PFSK-1 (cell line): ENCODE measurements around the gene KRT20.

Source experiments
- FOXP2 ChIP-seq: optimal IDR thresholded peaks from 2 replicates; pipeline ENCODE3; 2011; ENCODE audit warnings: borderline replicate concordance, control low read depth, inconsistent platforms; ENCODE audit not compliant: insufficient read depth; ENCODE audit errors: extremely low read length, extremely low read depth
- POLR2AphosphoS5 ChIP-seq: IDR thresholded peaks from 2 replicates; pipeline ENCODE4 v1.6.1; 2012; ENCODE audit warnings: low read depth, mild to moderate bottlenecking, control low read depth, low read length, moderate library complexity
- REST ChIP-seq, 2 experiments: IDR thresholded peaks; 2 replicates each; pipeline versions ENCODE4 v1.6.1 to v1.8.0; 2011 to 2012; ENCODE audit warnings: low read depth in 2 of 2, low read length in 2 of 2, control low read depth in 1 of 2, inconsistent platforms in 1 of 2, mild to moderate bottlenecking in 1 of 2, moderate library complexity in 1 of 2; ENCODE audit not compliant: insufficient read depth in 1 of 2
- SIN3A ChIP-seq: IDR thresholded peaks from 2 replicates; pipeline ENCODE4 v1.6.1; 2012; ENCODE audit warnings: mild to moderate bottlenecking, low read length, moderate library complexity, borderline replicate concordance; ENCODE audit not compliant: insufficient read depth
- TAF1 ChIP-seq: IDR thresholded peaks from 2 replicates; pipeline ENCODE4 v1.6.1; 2012; ENCODE audit warnings: low read length, control low read depth, borderline replicate concordance; ENCODE audit not compliant: insufficient read depth

- TF ChIP-seq POLR2AphosphoS5 (no peak), REST (IDR thresholded peaks at IDR 0.05; ENCODE audit: insufficient read depth in 1 of 2, low read depth in 2 of 2, low read length in 2 of 2) (no peak), SIN3A (no peak), TAF1 (no peak), FOXP2 (no peak)
Measured at GRCh38 chr17:40872416-40872815, 12.6 kb downstream of the KRT20 start.
